GM10266 (cell line): ENCODE data around the gene GSTM4.
A peak's percentile ranks its signal among the peaks of the same experiment; 100 is the strongest.
"Not testable (repeated sequence)": the region's sequence is repeated elsewhere in the genome, so short reads cannot be mapped to it uniquely, and the experiment has no call there.

Experiments
- DNase-seq: peaks from one replicate; pipeline ENCODE4 v3.0.0; 2012; ENCODE audit errors: extremely low spot score
- TF ChIP-seq, protein P1 (sequence below): IDR thresholded peaks from 2 replicates; pipeline ENCODE4 v1.5.1; 2012; ENCODE audit warnings: mild to moderate bottlenecking, low read depth; ENCODE audit not compliant: control insufficient read depth, insufficient read depth; ENCODE audit errors: missing control alignments

The GSTM4 gene

DNA sequence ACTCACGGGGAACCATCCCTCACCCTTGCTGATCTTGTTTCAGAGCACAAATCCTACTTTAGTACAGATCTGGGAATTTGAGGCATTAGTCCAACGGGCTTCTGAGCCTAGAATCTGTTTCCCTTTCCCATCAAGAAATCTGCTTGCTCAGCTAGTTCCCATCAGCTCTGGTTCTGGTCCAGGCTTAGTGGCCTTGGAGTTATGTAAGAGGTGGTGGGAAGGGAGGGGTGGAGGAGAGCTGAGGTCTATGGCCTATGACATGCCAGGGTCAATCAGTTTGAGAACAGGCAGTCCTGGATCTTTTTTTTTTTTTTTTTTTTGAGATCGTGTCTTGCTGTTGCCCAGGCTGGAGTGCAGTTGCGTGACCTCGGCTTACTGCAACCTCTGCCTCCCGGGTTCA, 35.9 kb downstream of the GSTM4 start:
- no peak for DNase-seq

DNA sequence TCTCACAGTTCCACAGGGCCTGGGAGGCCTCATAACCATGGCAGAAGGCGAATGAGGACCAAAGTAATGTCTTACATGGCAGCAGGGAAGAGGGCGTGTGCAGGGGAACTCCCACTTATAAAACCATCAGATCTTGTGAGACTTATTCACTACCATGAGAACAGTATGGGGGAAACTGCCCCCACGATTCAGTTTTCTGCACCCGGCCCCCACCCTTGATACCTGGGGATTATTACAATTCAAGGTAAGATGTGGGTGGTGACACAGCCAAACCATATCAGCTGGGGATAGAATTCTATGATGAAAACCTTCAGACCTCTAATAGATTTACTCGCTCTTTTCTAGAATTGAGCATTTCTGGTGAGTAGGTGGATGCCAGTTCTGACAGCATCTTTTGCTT, 38.5 kb downstream of the GSTM4 start:
- not testable (repeated sequence) for DNase-seq

More for the DNA sequence above, 35.9 kb downstream of the GSTM4 start:
- TF ChIP-seq, protein P1, sequence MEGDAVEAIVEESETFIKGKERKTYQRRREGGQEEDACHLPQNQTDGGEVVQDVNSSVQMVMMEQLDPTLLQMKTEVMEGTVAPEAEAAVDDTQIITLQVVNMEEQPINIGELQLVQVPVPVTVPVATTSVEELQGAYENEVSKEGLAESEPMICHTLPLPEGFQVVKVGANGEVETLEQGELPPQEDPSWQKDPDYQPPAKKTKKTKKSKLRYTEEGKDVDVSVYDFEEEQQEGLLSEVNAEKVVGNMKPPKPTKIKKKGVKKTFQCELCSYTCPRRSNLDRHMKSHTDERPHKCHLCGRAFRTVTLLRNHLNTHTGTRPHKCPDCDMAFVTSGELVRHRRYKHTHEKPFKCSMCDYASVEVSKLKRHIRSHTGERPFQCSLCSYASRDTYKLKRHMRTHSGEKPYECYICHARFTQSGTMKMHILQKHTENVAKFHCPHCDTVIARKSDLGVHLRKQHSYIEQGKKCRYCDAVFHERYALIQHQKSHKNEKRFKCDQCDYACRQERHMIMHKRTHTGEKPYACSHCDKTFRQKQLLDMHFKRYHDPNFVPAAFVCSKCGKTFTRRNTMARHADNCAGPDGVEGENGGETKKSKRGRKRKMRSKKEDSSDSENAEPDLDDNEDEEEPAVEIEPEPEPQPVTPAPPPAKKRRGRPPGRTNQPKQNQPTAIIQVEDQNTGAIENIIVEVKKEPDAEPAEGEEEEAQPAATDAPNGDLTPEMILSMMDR, result no peak

DNA sequence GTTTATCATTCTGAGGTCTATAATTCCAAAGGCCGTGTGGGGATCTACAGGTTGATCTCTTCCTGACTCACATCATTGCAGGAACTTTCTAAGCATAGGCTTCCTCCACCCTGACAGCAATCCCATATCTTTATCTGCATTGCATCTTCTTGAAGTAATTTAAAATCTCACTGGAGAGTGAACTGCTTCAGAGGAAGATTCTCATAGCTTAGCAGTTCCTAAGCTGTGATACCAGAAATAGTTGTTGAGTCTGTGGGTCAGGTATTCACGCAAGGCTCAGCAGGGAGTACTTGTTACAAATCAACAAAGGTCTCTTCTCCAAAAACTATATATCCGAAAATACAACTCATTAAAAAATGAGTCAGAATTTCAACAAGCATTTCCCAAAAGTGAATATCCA, 39.2 kb downstream of the GSTM4 start:
- DNase-seq, result not testable (repeated sequence)

DNA sequence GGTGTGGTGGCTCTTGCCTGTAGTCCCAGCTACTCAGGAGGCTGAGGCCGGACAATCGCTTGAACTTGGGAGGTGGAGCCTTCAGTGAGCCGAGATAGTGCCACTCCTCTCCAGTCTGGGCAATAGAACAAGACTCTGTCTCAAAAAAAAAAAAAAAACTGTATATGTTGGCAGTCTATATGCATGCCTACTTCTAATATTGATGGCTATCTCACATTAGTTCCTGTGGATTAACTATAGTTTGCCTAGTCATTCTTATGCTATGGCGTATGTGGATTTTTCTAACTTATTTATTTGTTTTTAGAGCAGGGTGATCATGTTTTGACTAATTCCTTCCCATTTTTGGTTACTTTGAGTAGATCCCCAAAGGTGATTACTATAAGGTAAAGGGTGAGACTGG, 41.2 kb downstream of the GSTM4 start:
- TF ChIP-seq, protein P1, result no peak
- no peak for DNase-seq

DNA sequence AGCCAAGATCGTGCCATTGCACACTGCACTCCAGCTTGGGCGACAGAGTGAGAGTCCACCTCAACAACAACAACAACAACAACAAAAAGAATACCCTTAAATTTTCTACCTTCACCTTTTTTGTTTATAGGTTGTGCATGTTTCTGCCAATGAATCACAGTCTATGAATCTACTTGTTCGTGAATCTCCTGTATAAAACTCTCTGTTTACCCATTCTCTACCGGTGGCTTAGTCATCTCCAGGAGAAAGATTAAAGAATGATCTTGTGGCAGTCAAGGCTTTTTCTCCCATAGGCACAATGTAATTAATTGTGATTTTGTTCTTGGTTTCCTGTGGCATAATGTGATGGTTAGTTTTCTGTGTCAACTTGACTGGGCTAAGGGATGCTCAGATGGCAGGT, 42.0 kb downstream of the GSTM4 start:
- DNase-seq, result not testable (repeated sequence)

DNA sequence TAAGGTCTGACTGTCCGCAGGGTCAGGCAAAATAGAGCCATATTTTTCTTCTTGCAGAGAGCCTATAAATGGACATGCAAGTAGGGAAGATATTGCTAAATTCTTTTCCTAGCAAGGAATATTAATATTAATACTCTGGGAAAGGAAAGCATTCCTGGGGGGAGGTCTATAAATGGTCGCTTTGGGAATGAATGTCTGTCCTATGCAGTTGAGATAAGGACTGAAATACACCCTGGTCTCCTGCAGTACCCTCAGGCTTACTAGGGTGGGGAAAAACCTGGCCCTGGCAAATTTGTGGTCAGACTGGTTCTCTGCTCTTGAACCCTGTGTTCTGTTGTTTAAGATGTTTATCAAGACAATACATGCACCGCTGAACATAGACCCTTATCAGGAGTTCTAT, 47.0 kb downstream of the GSTM4 start:
- DNase-seq, result not testable (repeated sequence)

DNA sequence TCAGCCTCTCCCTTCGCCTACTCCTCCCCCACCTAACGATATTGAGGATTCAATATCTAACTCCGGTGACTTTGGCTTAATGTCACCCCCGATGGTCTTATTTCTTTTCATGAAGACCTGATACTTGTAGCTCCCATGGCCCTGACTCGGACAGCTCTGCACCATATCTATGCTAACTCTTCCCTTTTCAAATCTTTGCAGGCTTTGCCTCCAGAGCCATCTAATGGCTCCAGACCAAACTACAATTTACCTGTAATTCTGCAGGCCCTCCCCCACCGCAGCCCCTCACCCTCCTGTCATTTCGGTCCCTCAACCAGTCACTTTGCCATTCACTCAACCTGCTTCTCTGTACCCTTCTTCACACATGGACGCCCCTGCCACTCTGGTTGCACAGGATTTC, 48.3 kb downstream of the GSTM4 start:
- DNase-seq, result peak; percentile 11
- TF ChIP-seq, protein P1, result no peak

DNA sequence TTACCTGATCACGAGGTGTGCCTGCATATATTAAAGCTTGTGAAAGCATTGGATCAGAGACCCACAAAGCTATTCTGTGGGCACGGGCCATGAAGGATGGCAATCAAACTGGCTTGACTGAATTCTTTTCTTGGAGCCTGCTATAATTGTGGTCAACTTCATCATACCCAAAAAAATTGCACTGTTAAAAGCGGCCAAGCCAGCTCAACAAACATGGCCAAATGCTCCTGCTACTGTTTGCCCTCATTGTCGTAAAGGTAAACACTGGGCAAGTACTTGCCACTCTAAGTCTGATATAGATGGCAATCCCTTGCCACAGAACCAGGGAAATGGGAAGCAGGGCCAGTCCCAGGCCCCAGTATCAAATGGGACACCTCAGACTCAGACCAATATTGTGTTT, 49.5 kb downstream of the GSTM4 start:
- no peak for DNase-seq
- TF ChIP-seq, protein P1, result no peak

DNA sequence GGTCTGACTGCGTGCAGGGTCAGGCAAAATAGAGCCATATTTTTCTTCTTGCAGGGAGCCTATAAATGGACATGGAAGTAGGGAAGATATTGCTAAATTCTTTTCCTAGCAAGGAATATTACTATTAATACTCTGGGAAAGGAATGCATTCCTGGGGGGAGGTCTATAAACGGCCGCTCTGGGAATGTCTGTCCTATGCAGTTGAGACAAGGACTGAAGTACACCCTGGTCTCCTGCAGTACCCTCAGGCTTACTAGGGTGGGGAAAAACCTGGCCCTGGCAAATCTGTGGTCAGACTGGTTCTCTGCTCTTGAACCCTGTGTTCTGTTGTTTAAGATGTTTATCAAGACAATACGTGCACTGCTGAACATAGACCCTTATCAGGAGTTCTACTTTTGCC, 53.0 kb downstream of the GSTM4 start:
- not testable (repeated sequence) for DNase-seq

DNA sequence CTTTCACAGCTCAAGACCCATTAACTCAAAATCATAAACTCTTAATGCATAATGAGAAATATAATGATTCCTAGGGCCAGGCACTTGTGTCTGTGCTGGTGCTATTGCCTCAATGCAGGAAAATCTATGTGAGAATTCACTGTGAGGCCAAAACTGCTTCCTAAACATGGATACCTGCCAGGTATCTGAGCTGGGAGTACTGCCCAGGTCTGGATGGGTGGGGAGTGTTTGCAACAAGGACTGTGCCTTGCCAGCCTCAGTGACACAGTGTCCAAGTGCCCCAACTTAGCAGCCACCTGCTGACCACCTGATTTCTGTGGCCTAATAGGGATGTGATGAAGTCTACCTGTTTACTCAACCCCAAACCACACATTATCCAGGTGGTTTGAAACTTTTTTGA, 53.9 kb downstream of the GSTM4 start:
- DNase-seq, result not testable (repeated sequence)
